Naive thymus-derived CD4-positive, alpha-beta T cell (primary cell): ENCODE data around the gene ZNF470. TPM values are rescaled to one million over a fixed set of nuclear protein-coding genes. Genes with fewer than 3 reads are reported as not detected.
A peak's percentile ranks its signal among the peaks of the same experiment; 100 is the strongest.

Source experiments
- ATAC-seq: fragments of 150-1000 bp; cut with Tn5 transposase; 2 replicates; pipeline ENCODE4 v1.10.0; 2021; ENCODE audit warnings: mild to moderate bottlenecking, moderate library complexity
- CTCF ChIA-PET: fragments of 350-600 bp; sonication (Branson Sonifier 250); formaldehyde crosslinking; loops from one replicate; lab custom pipeline; 2021; ENCODE audit warnings: antibody characterized with exemption; lab: Charles Lee
- POLR2A ChIA-PET: fragments of 350-600 bp; sonication (Branson Sonifier 250); formaldehyde crosslinking; loops from one replicate; lab custom pipeline; 2021; ENCODE audit warnings: antibody characterized with exemption, inconsistent platforms; lab: Charles Lee
- DNase-seq, 9 donors: peaks; one replicate each; pipeline versions ENCODE4 v3.0.0 to v3.0.0-alpha.2; 2020 to 2022; ENCODE audit warnings: mixed read lengths in 1 of 9
- H3K27ac ChIP-seq: one replicate; pipeline ENCODE4 v1.7.0; 2013; ENCODE audit warnings: mild to moderate bottlenecking, low read depth, low read length, moderate library complexity
- H3K27me3 ChIP-seq, 2 donors: one replicate each; pipeline ENCODE4 v1.7.0; 2013; ENCODE audit warnings: low read length in 2 of 2, mild to moderate bottlenecking in 2 of 2, moderate library complexity in 2 of 2; ENCODE audit not compliant: control insufficient read depth in 2 of 2, insufficient read depth in 2 of 2
- H3K36me3 ChIP-seq, 3 experiments: 1 replicate in 2 of 3; 2 replicates in 1 of 3; pipeline ENCODE4 v1.7.0; 2013; ENCODE audit warnings: low read length in 3 of 3, mild to moderate bottlenecking in 3 of 3, moderate library complexity in 1 of 3; ENCODE audit not compliant: insufficient read depth in 3 of 3, control insufficient read depth in 2 of 3
- H3K4me1 ChIP-seq, 2 donors: one replicate each; pipeline ENCODE4 v1.7.0; 2013; ENCODE audit warnings: low read length in 2 of 2, mild to moderate bottlenecking in 2 of 2, moderate library complexity in 1 of 2; ENCODE audit not compliant: control insufficient read depth in 2 of 2, insufficient read depth in 2 of 2
- H3K4me3 ChIP-seq: 2 replicates; pipeline ENCODE4 v1.7.0; 2013; ENCODE audit warnings: mild to moderate bottlenecking, low read length
- H3K9me3 ChIP-seq, 3 experiments: 1 replicate in 2 of 3; 2 replicates in 1 of 3; pipeline ENCODE4 v1.7.0; 2013; ENCODE audit warnings: low read length in 3 of 3; ENCODE audit not compliant: control insufficient read depth in 2 of 3
- H3K27ac Mint-ChIP-seq, 9 donors: one replicate each; pipeline ENCODE4 v1.8.0; 2020 to 2022; ENCODE audit warnings: mixed read lengths in 9 of 9, mild to moderate bottlenecking in 8 of 9, moderate library complexity in 5 of 9, inconsistent platforms in 2 of 9
- H3K27me3 Mint-ChIP-seq, 5 donors: one replicate each; pipeline ENCODE4 v1.8.0; 2021 to 2022; ENCODE audit warnings: mixed read lengths in 5 of 5, mild to moderate bottlenecking in 1 of 5
- H3K36me3 Mint-ChIP-seq, 5 donors: one replicate each; pipeline ENCODE4 v1.8.0; 2020 to 2022; ENCODE audit warnings: mixed read lengths in 5 of 5, mild to moderate bottlenecking in 3 of 5, inconsistent platforms in 1 of 5
- H3K4me1 Mint-ChIP-seq, 7 donors: one replicate each; pipeline ENCODE4 v1.8.0; 2020 to 2022; ENCODE audit warnings: mixed read lengths in 7 of 7, mild to moderate bottlenecking in 3 of 7, inconsistent platforms in 1 of 7
- H3K4me3 Mint-ChIP-seq, 10 donors: one replicate each; pipeline ENCODE4 v1.8.0; 2020 to 2022; ENCODE audit warnings: mild to moderate bottlenecking in 10 of 10, mixed read lengths in 10 of 10, moderate library complexity in 6 of 10, inconsistent platforms in 2 of 10
- H3K9me3 Mint-ChIP-seq, 11 donors: one replicate each; pipeline ENCODE4 v1.8.0; 2020 to 2022; ENCODE audit warnings: mixed read lengths in 11 of 11, mild to moderate bottlenecking in 4 of 11, inconsistent platforms in 1 of 11, moderate library complexity in 1 of 11
- intact Hi-C, 2 donors: fragments of 100-400 bp; cut with micrococcal nuclease; formaldehyde crosslinking; loops; one replicate each; pipeline ENCODE4 v1.15.1; 2023
- polyA plus RNA-seq, 2 donors: library from polyadenylated mRNA; unstranded; fragments of 300-500 nt; fragmentation: Illumina TruSeq; gene quantifications; one replicate each; pipeline ENCODE4 v1.2.3, GENCODE V29; 2021
- total RNA-seq, 6 experiments: library from RNA in 5 of 6; stranded (reverse) in 5 of 6; gene quantifications; 1 replicate in 5 of 6; 2 replicates in 1 of 6; pipeline ENCODE4 v1.2.3 and lab custom pipeline; 2021 to 2026

ZNF470 gene
- total and polyA plus RNA-seq, 7 experiments from 2014 or later = 0.98 to 5.9 (median 2.4) TPM

- POLR2A ChIA-PET = interaction anchor here (0.7 kb wide), 1 partner anchor 1343 kb away, joined by 3 read pairs; no protein-coding TSS in a partner anchor
- H3K36me3 Mint-ChIP-seq = peaks cover 51 to 77% (median 70%) of the 10 kb centered on the region in 5 donors
Measured at GRCh38 chr19:56573914-56574313, 6.6 kb downstream of the ZNF470 start.

GRCh38 chr19:56577719-56578602 is 10.7 kb downstream of the ZNF470 start:
- Mint-ChIP-seq H3K9me3 (peaks cover 12 to 100% (median 78%) of the 10 kb centered on the region in 11 donors), H3K4me3 (no peak overlapping the region), H3K27ac (no peak overlapping the region), H3K4me1 (no peaks in the 10 kb centered on the region), H3K36me3 (peaks cover 44 to 58% (median 45%) of the 10 kb centered on the region in 5 donors), H3K27me3 (no peaks in the 10 kb centered on the region)
- Histone ChIP-seq H3K4me1 (no peaks in the 10 kb centered on the region), H3K27me3 (no peaks in the 10 kb centered on the region), H3K9me3 (peaks cover 25 to 98% (median 65%) of the 10 kb centered on the region in 3 experiments), H3K4me3 (peak overlapping the region; percentile 14), H3K36me3 (peaks cover 0 to 33% (median 3%) of the 10 kb centered on the region in 3 experiments), H3K27ac (no peak overlapping the region)
- ChIA-PET POLR2A (no interaction called here), CTCF (no interaction called here)
- ATAC-seq = no peak
- no peak for DNase-seq
- intact Hi-C loops = no loop called here

More at GRCh38 chr19:56573914-56574313, 6.6 kb downstream of the ZNF470 start:
- Histone ChIP-seq H3K27ac (no peak overlapping the region), H3K27me3 (no peaks in the 10 kb centered on the region), H3K4me1 (no peaks in the 10 kb centered on the region), H3K4me3 (no peak overlapping the region), H3K9me3 (peaks cover 25 to 91% (median 34%) of the 10 kb centered on the region in 3 experiments), H3K36me3 (peaks cover 0 to 57% (median 11%) of the 10 kb centered on the region in 3 experiments)
- intact Hi-C loops = no loop called here
- H3K27me3 Mint-ChIP-seq = no peaks in the 10 kb centered on the region
- no peak for DNase-seq
- CTCF ChIA-PET = interaction anchor here (0.6 kb wide), 1 partner anchor 20 kb away, joined by 3 read pairs; no protein-coding TSS in a partner anchor
- H3K4me1 Mint-ChIP-seq = no peaks in the 10 kb centered on the region
- peaks cover 3 to 99% (median 72%) of the 10 kb centered on the region in 11 donors for H3K9me3 Mint-ChIP-seq
- H3K4me3 Mint-ChIP-seq = no peak overlapping the region
- no peak overlapping the region for H3K27ac Mint-ChIP-seq
- no peak for ATAC-seq

- H3K9me3 ChIP-seq = peaks cover 0 to 25% (median 0%) of the 10 kb centered on the region in 3 experiments
- peaks cover 0 to 13% (median 0%) of the 10 kb centered on the region in 3 experiments for H3K36me3 ChIP-seq
- intact Hi-C loops = loop anchor here in 1 of 2 donors (2.0 to 10.0 kb wide), 4 partner anchors 56 to 1560 kb away; partner anchors contain the start of genes ZFP28, ZNF329, ZNF444 and ZNF582
- no peaks in the 10 kb centered on the region for H3K27me3 ChIP-seq
- peaks cover 0 to 3% of the 10 kb centered on the region in 2 donors for H3K4me1 ChIP-seq
- Mint-ChIP-seq H3K36me3 (peaks cover 15 to 39% (median 32%) of the 10 kb centered on the region in 5 donors), H3K9me3 (peaks cover 10 to 64% (median 34%) of the 10 kb centered on the region in 11 donors), H3K4me3 (peak overlapping the region; percentile 83 to 99 (median 90)), H3K4me1 (peaks cover 19 to 30% (median 21%) of the 10 kb centered on the region in 7 donors), H3K27ac (peak overlapping the region in 7 of 9 donors; percentile 6 to 90 (median 54)), H3K27me3 (no peaks in the 10 kb centered on the region)
- no peak for DNase-seq
- CTCF ChIA-PET = no interaction called here
- peak overlapping the region; percentile 71 for H3K27ac ChIP-seq
- H3K4me3 ChIP-seq = peak overlapping the region; percentile 57
- POLR2A ChIA-PET = interaction anchor here (0.6 to 1.2 kb wide), 4 partner anchors 15 to 940 kb away, joined by 3 to 4 read pairs (median 3); no protein-coding TSS in a partner anchor
- no peak for ATAC-seq
Measured at GRCh38 chr19:56594446-56594782, 27.1 kb downstream of the ZNF470 start.

GRCh38 chr19:56594783-56595547 is 27.7 kb downstream of the ZNF470 start, which contains the start of gene ZNF71:
Gene ZNF71 (plus strand): TSS chr19:56595302. CDS start chr19:56601559, 6,257 bp downstream.
- H3K36me3 Mint-ChIP-seq = peaks cover 15 to 40% (median 32%) of the 10 kb centered on the region in 5 donors
- H3K36me3 ChIP-seq = peaks cover 0 to 13% (median 0%) of the 10 kb centered on the region in 3 experiments
- peaks cover 10 to 65% (median 34%) of the 10 kb centered on the region in 11 donors for H3K9me3 Mint-ChIP-seq
- H3K27ac ChIP-seq = peak within 1 kb of the TSS; percentile 71
- H3K27ac Mint-ChIP-seq = peak within 1 kb of the TSS; percentile 72 to 94 (median 86)
- peaks cover 0 to 3% of the 10 kb centered on the region in 2 donors for H3K4me1 ChIP-seq
- H3K27me3 ChIP-seq = no peaks in the 10 kb centered on the region
- H3K4me1 Mint-ChIP-seq = peaks cover 19 to 30% (median 21%) of the 10 kb centered on the region in 7 donors
- POLR2A ChIA-PET = interaction anchor here (0.6 to 1.2 kb wide), 4 partner anchors 15 to 941 kb away, joined by 3 to 4 read pairs (median 3); no protein-coding TSS in a partner anchor
- CTCF ChIA-PET = no interaction called here
- H3K9me3 ChIP-seq = peaks cover 0 to 21% (median 0%) of the 10 kb centered on the region in 3 experiments
- ATAC-seq (peak; percentile 96), DNase-seq (peak; percentile 75 to 89 (median 81))
- no peaks in the 10 kb centered on the region for H3K27me3 Mint-ChIP-seq
- intact Hi-C loops = loop anchor here (1.0 to 10.0 kb wide), 9 partner anchors 28 to 1560 kb away; partner anchors contain the start of genes ZFP28 (in 2 of the 2), ZNF470 (in 2 of the 2), ZNF264 (in 1 of the 2) and ZNF329 (in 1 of the 2)
- peak within 1 kb of the TSS; percentile 83 to 99 (median 90) for H3K4me3 Mint-ChIP-seq
- peak within 1 kb of the TSS; percentile 57 for H3K4me3 ChIP-seq

GRCh38 chr19:56595548-56595899 is 28.3 kb downstream of the ZNF470 start:
- intact Hi-C loops = loop anchor here (1.0 to 10.0 kb wide), 9 partner anchors 28 to 1559 kb away; partner anchors contain the start of genes ZFP28 (in 2 of the 2), ZNF470 (in 2 of the 2), ZNF264 (in 1 of the 2) and ZNF329 (in 1 of the 2)
- H3K27me3 Mint-ChIP-seq = no peaks in the 10 kb centered on the region
- peaks cover 19 to 30% (median 22%) of the 10 kb centered on the region in 7 donors for H3K4me1 Mint-ChIP-seq
- Histone ChIP-seq H3K9me3 (peaks cover 0 to 17% (median 0%) of the 10 kb centered on the region in 3 experiments), H3K27ac (peak overlapping the region; percentile 71), H3K27me3 (no peaks in the 10 kb centered on the region), H3K4me1 (peaks cover 0 to 3% of the 10 kb centered on the region in 2 donors), H3K4me3 (peak overlapping the region; percentile 57), H3K36me3 (peaks cover 0 to 13% (median 0%) of the 10 kb centered on the region in 3 experiments)
- no peak for DNase-seq
- peak overlapping the region; percentile 83 to 99 (median 90) for H3K4me3 Mint-ChIP-seq
- CTCF ChIA-PET = no interaction called here
- peaks cover 10 to 64% (median 33%) of the 10 kb centered on the region in 11 donors for H3K9me3 Mint-ChIP-seq
- peak overlapping the region; percentile 27 to 94 (median 80) for H3K27ac Mint-ChIP-seq
- H3K36me3 Mint-ChIP-seq = peaks cover 16 to 43% (median 34%) of the 10 kb centered on the region in 5 donors
- POLR2A ChIA-PET = interaction anchor here (0.7 to 1.2 kb wide), 2 partner anchors 20 to 941 kb away, joined by 3 to 4 read pairs; no protein-coding TSS in a partner anchor
- ATAC-seq = peak; percentile 35
